ENCODE data around the gene MYOD1. TPM values are rescaled to one million over a fixed set of nuclear protein-coding genes. Genes with fewer than 3 reads are reported as not detected.

Gene MYOD1
- total RNA-seq, 1 donor from 2014 or later: not detected

DNA sequence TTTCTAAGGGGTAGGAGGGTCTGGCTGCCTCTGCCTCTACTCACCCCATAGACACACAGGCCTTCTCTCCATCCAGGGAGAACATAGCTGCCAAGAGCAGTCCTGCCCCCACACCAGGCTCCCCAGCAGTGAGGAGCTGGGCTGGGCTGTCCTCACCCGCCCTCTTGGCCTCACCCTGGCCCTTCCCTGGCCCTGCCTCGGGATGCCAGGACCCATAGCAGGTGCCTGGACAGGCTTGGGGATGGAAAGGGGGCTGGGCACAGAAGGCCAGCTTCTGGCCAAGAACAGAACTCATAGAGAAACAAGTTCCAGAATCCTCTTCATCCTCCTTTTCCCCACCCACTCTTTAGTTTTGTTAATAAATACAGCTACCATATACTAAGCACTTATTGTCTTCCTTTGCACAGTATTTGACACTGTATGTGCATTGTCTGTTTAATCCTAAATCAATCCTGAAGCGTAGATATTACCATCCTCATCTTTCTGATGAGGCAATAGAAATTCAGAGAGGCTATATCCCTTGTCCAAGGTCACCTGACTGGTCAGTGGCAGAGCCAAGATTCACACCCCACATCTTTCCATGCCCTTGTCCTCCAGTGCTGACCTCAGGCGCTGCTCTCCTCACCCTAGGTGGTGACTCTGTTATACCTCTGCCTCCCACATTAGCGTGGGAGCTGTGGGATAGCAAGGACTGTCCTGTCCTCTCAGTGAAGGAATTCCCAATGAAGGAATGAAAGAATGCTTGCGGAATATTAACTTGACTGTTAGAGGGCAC lies 22.0 kb upstream of the MYOD1 start:
- H3K4me1 Mint-ChIP-seq: no peaks in the 10 kb centered on the region
- CTCF ChIA-PET: no interaction called here
- no peaks in the 10 kb centered on the region for H3K36me3 Mint-ChIP-seq (ENCODE audit: low read depth)
- ATAC-seq (ENCODE audit: low read depth) (no peak), DNase-seq (no peak)
- no peak overlapping the region for H3K4me3 Mint-ChIP-seq
- H3K9me3 Mint-ChIP-seq: no peaks in the 10 kb centered on the region
- intact Hi-C loops (cut with micrococcal nuclease): no loop called here
- H3K27me3 Mint-ChIP-seq: peaks cover 31% of the 10 kb centered on the region
- POLR2A ChIA-PET: no interaction called here
- H3K27ac Mint-ChIP-seq: no peak overlapping the region
- TF ChIP-seq, protein P1, sequence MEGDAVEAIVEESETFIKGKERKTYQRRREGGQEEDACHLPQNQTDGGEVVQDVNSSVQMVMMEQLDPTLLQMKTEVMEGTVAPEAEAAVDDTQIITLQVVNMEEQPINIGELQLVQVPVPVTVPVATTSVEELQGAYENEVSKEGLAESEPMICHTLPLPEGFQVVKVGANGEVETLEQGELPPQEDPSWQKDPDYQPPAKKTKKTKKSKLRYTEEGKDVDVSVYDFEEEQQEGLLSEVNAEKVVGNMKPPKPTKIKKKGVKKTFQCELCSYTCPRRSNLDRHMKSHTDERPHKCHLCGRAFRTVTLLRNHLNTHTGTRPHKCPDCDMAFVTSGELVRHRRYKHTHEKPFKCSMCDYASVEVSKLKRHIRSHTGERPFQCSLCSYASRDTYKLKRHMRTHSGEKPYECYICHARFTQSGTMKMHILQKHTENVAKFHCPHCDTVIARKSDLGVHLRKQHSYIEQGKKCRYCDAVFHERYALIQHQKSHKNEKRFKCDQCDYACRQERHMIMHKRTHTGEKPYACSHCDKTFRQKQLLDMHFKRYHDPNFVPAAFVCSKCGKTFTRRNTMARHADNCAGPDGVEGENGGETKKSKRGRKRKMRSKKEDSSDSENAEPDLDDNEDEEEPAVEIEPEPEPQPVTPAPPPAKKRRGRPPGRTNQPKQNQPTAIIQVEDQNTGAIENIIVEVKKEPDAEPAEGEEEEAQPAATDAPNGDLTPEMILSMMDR (IDR thresholded peaks at IDR 0.05): no peak

DNA sequence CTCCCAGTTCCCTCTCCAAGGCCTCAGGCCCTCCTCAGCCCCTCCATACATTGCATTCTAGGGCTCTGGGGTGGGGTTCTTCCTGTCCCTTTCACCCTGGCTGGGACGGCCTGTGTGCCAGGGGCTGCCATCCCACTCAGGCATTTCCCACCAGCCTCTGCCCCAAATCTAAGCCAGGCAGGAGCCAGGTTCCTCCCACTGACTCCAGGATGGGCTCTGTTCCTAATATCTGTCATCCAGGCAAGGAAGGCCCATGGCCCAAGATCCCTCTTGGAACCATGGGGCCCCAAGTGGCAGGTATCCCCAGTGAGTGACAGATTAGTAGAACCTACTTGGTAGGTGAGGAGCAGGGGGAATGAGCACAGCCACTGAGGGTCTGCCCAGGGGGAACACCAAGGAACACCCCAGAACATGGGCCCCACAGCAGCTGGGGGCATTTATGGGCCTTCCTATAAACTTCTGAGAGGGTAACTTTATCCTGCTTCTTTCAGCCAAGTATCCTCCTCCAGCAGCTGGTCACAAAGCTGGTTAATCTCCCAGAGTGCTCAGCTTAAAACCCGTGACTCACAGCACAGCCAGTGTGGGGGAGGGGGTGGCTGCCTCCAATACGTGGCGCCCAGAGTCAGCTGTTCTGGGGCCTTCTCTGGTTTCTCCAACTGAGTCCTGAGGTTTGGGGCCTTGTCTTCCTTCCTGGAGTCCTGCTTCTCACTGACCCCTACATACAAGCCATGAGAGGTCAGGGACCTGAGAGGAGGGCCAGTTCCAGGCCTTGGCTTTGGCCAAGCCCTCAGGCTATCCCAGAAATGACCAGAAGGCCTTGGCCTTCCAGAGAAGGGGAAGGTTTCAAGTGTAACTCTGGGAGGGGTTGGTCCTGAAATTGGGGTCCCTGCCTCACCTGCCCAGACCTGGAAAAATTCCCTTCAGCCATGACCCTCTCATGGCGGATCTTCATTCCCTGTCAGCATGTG lies 19.9 kb upstream of the MYOD1 start:
- ChIA-PET CTCF (no interaction called here), POLR2A (no interaction called here)
- Mint-ChIP-seq H3K27me3 (peaks cover 22% of the 10 kb centered on the region), H3K36me3 (ENCODE audit: low read depth) (no peaks in the 10 kb centered on the region), H3K4me3 (no peak overlapping the region), H3K4me1 (no peaks in the 10 kb centered on the region), H3K9me3 (peaks cover 4% of the 10 kb centered on the region), H3K27ac (no peak overlapping the region)
- DNase-seq (no peak), ATAC-seq (ENCODE audit: low read depth) (no peak)
- TF ChIP-seq, protein P1 (IDR thresholded peaks at IDR 0.05): no peak
- intact Hi-C loops (cut with micrococcal nuclease): no loop called here

DNA sequence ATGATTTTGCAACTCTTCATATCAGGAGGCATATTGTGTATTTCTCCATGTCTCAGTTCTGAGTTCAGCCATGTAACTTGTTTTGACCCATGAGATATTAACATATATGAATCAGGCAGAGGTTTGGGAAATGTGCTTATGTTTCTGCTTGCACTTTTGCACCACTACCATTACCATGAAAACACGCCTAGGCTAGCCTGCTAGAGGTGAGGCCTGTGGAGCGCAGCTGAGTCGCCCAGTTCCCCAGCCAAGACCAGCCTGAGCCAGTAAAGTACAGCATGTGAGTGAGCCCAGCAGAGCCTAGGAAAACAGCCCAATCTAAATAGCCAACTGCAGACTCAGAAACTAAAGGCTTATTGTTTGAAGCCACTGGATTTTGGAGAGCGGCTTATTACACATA lies 18.4 kb upstream of the MYOD1 start:
- Mint-ChIP-seq H3K36me3 (ENCODE audit: low read depth) (no peaks in the 10 kb centered on the region), H3K27ac (no peak overlapping the region)
- no peak for ATAC-seq (ENCODE audit: low read depth)

DNA sequence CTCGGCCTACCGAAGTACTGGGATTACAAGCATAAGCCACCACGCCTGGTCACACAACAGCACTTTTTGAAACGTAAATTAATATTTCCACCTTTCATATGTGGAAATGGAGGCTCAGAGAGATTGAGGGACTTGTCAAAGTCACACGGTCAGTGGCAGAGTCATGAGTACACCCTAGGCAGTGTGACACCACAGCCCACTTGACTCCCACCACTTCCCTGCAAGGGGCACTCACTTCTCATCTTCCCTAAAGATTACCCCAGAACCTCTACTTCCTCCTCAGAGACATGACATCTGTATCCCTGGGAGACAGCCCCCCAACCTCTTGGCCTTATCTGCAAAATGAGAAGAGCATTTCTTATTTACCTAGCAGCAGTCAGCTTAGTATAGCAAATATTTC lies 16.5 kb upstream of the MYOD1 start:
- H3K27ac Mint-ChIP-seq: no peak overlapping the region
- CTCF ChIA-PET: no interaction called here
- no peak for ATAC-seq (ENCODE audit: low read depth)

More for the DNA sequence above, 18.4 kb upstream of the MYOD1 start:
- ChIA-PET CTCF (no interaction called here), POLR2A (no interaction called here)
- H3K27me3 Mint-ChIP-seq: peaks cover 13% of the 10 kb centered on the region
- H3K4me3 Mint-ChIP-seq: no peak overlapping the region
- peaks cover 4% of the 10 kb centered on the region for H3K9me3 Mint-ChIP-seq
- no peaks in the 10 kb centered on the region for H3K4me1 Mint-ChIP-seq
- intact Hi-C loops (cut with micrococcal nuclease): no loop called here
- TF ChIP-seq, protein P1 (IDR thresholded peaks at IDR 0.05): no peak
- DNase-seq: no peak

More for the DNA sequence above, 16.5 kb upstream of the MYOD1 start:
- Mint-ChIP-seq H3K36me3 (ENCODE audit: low read depth) (no peaks in the 10 kb centered on the region), H3K27me3 (peaks cover 3% of the 10 kb centered on the region), H3K4me1 (no peaks in the 10 kb centered on the region), H3K9me3 (peaks cover 4% of the 10 kb centered on the region), H3K4me3 (no peak overlapping the region)
- intact Hi-C loops (cut with micrococcal nuclease): no loop called here
- POLR2A ChIA-PET: no interaction called here
- DNase-seq: no peak
- TF ChIP-seq, protein P1 (IDR thresholded peaks at IDR 0.05): no peak

Measured in activated B cell treated with CpG ODN at 0.5 μM for 24 hours (primary cell).